ENCODE measurements around the gene FADS3. TPM values are rescaled to one million over a fixed set of nuclear protein-coding genes. Genes with fewer than 3 reads are reported as not detected.

FADS3 gene
- total and polyA plus RNA-seq, 2 donors (not counting 3 experiments of a cell fraction or from before 2014, with no cell fraction given): 216 to 346 TPM

DNA sequence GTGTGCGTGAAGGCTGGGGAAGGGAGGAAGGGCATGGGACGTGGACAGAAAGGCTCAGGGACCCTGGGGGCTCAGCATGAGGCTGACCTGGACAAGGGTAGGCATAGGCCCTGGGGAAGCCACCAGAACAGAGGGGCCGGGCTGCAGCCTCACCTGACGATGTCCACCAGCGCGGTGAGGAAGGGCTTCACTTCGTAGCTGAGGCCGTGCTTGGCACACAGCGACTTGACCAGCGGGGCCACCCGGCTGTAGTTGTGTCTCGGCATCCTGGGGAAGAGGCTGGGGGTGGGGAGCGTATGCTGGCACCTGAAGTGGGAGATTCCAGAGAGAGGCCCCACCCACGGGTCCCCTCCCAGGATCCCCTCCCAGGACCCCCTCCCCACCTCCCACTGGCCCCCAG, 15.6 kb downstream of the FADS3 start:
- intact Hi-C loops (cut with micrococcal nuclease) (no loop called here), dilution Hi-C loops (cut with MboI; ENCODE audit: extremely low pct_ligation_motif_present, low sequenced_read_pairs) (no loop called here)
- no peak overlapping the region for H3K9ac ChIP-seq (replicated peaks; ENCODE audit: extremely low read depth, insufficient read depth, low read length)
- ChIA-PET POLR2A (no interaction called here), CTCF (interaction anchor here (0.9 to 2.3 kb wide), 4 partner anchors 13 to 232 kb away, joined by 3 to 14 read pairs (median 11); no protein-coding TSS in a partner anchor)
- no peak overlapping the region for H3K4me3 ChIP-seq (replicated peaks in 1 of 3; ENCODE audit: insufficient read depth in 1 of 3, low read depth in 1 of 3, low read length in 3 of 3)
- no peaks in the 10 kb centered on the region for H3K9me1 ChIP-seq (replicated peaks; ENCODE audit: control insufficient read depth, extremely low read depth, insufficient read depth, low read length)
- H3K79me2 ChIP-seq (ENCODE audit: control insufficient read depth, insufficient read depth, low read length): peaks cover 8% of the 10 kb centered on the region
- H3K4me1 ChIP-seq (ENCODE audit: control insufficient read depth, extremely low read depth, insufficient read depth, low read length): peaks cover 12% of the 10 kb centered on the region
- no peak overlapping the region for H3K4me2 ChIP-seq (ENCODE audit: insufficient read depth, low read length)
- H3K27ac ChIP-seq (ENCODE audit: insufficient read depth, low read depth, low read length): no peak overlapping the region
- DNase-seq (ENCODE audit: low read depth, low spot score): no peak
- H4K20me1 ChIP-seq (replicated peaks; ENCODE audit: control insufficient read depth, extremely low read depth, insufficient read depth, low read length): no peaks in the 10 kb centered on the region
- TF ChIP-seq POLR2AphosphoS5 (IDR thresholded peaks at IDR 0.05; ENCODE audit: insufficient read depth, low read depth, low read length) (no peak), MYC (IDR thresholded peaks at IDR 0.05; ENCODE audit: low read depth, low read length) (no peak), FOS (IDR thresholded peaks at IDR 0.05; ENCODE audit: borderline replicate concordance, insufficient read depth, low read length) (no peak), POLR2A (IDR thresholded peaks at IDR 0.05; ENCODE audit: low read depth, low read length) (no peak), GATA2 (IDR thresholded peaks at IDR 0.05; ENCODE audit: insufficient read depth, insufficient read length, low read depth, low read length) (no peak), EZH2 (IDR thresholded peaks at IDR 0.05; ENCODE audit: borderline replicate concordance, low read depth, low read length, severe bottlenecking) (no peak), JUN (IDR thresholded peaks at IDR 0.05; ENCODE audit: borderline replicate concordance, insufficient read depth, insufficient read length, low read depth) (no peak)
- TF ChIP-seq, protein P1, sequence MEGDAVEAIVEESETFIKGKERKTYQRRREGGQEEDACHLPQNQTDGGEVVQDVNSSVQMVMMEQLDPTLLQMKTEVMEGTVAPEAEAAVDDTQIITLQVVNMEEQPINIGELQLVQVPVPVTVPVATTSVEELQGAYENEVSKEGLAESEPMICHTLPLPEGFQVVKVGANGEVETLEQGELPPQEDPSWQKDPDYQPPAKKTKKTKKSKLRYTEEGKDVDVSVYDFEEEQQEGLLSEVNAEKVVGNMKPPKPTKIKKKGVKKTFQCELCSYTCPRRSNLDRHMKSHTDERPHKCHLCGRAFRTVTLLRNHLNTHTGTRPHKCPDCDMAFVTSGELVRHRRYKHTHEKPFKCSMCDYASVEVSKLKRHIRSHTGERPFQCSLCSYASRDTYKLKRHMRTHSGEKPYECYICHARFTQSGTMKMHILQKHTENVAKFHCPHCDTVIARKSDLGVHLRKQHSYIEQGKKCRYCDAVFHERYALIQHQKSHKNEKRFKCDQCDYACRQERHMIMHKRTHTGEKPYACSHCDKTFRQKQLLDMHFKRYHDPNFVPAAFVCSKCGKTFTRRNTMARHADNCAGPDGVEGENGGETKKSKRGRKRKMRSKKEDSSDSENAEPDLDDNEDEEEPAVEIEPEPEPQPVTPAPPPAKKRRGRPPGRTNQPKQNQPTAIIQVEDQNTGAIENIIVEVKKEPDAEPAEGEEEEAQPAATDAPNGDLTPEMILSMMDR (IDR thresholded peaks at IDR 0.05; ENCODE audit: extremely low read depth in 1 of 2, insufficient read depth in 1 of 2, low read depth in 1 of 2, low read length in 2 of 2): no peak
- TF ChIP-seq, protein P2, sequence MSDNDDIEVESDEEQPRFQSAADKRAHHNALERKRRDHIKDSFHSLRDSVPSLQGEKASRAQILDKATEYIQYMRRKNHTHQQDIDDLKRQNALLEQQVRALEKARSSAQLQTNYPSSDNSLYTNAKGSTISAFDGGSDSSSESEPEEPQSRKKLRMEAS (IDR thresholded peaks at IDR 0.05; ENCODE audit: insufficient read depth, insufficient read length): no peak
- H3K27me3 ChIP-seq (ENCODE audit: control insufficient read depth in 2 of 2, insufficient read depth in 2 of 2, low read length in 2 of 2): no peaks in the 10 kb centered on the region
- no peak overlapping the region for H2AFZ ChIP-seq (ENCODE audit: low read depth, low read length)
- no peaks in the 10 kb centered on the region for H3K9me3 ChIP-seq (replicated peaks; ENCODE audit: control insufficient read depth, insufficient read depth, low read length)
- peaks cover 11 to 28% of the 10 kb centered on the region in 2 experiments for H3K36me3 ChIP-seq (ENCODE audit: control insufficient read depth in 2 of 2, extremely low read depth in 1 of 2, insufficient read depth in 2 of 2, low read length in 2 of 2)
- BruUV-seq (replicated peaks): no TSS peak
- no peak for FAIRE-seq
